Ishikawa (cell line): ENCODE results near the gene UBE2O.

Experiments used
- CEBPB ChIP-seq: IDR thresholded peaks from 2 replicates; pipeline ENCODE4 v1.6.1; 2012
- CREB1 ChIP-seq: IDR thresholded peaks from 2 replicates; pipeline ENCODE4 v1.6.1; 2012; ENCODE audit warnings: low read depth
- EGR1 ChIP-seq: IDR thresholded peaks from 2 replicates; pipeline ENCODE4 v1.6.1; 2012
- EP300 ChIP-seq: IDR thresholded peaks from 2 replicates; pipeline ENCODE4 v1.6.1; 2012; ENCODE audit warnings: borderline replicate concordance
- FOXM1 ChIP-seq: IDR thresholded peaks from 2 replicates; pipeline ENCODE4 v1.6.1; 2012; ENCODE audit warnings: low read depth, borderline replicate concordance
- MAX ChIP-seq: IDR thresholded peaks from 2 replicates; pipeline ENCODE4 v1.6.1; 2012
- NFIC ChIP-seq: IDR thresholded peaks from 2 replicates; pipeline ENCODE4 v1.6.1; 2012
- RAD21 ChIP-seq: IDR thresholded peaks from 2 replicates; pipeline ENCODE4 v1.6.1; 2012; ENCODE audit warnings: low read depth
- REST ChIP-seq: IDR thresholded peaks from 2 replicates; pipeline ENCODE4 v1.6.1; 2012; ENCODE audit warnings: low read depth, mild to moderate bottlenecking
- TAF1 ChIP-seq: IDR thresholded peaks from 2 replicates; pipeline ENCODE4 v1.6.1; 2012; ENCODE audit warnings: low read depth, mild to moderate bottlenecking
- TEAD4 ChIP-seq: IDR thresholded peaks from 2 replicates; pipeline ENCODE4 v1.6.1; 2012
- YY1 ChIP-seq: IDR thresholded peaks from 2 replicates; pipeline ENCODE4 v1.6.1; 2012; ENCODE audit warnings: low read depth
- ZBTB7A ChIP-seq: IDR thresholded peaks from 2 replicates; pipeline ENCODE4 v1.6.1; 2012; ENCODE audit warnings: low read depth
- TF ChIP-seq, protein P1 (sequence below): IDR thresholded peaks from 2 replicates; pipeline ENCODE4 v1.6.1; 2012

- TF ChIP-seq EP300 (no peak), REST (no peak), CREB1 (no peak), MAX (no peak), YY1 (no peak), TAF1 (no peak), NFIC (no peak), TEAD4 (no peak), EGR1 (no peak), FOXM1 (no peak), CEBPB (no peak), RAD21 (no peak), ZBTB7A (no peak)
- TF ChIP-seq, protein P1, sequence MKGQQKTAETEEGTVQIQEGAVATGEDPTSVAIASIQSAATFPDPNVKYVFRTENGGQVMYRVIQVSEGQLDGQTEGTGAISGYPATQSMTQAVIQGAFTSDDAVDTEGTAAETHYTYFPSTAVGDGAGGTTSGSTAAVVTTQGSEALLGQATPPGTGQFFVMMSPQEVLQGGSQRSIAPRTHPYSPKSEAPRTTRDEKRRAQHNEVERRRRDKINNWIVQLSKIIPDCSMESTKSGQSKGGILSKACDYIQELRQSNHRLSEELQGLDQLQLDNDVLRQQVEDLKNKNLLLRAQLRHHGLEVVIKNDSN = no peak
These were observed 20.6 kb upstream of the UBE2O start for GRCh38 chr17:76473541-76473985.
